Colonic mucosa (tissue), 4 donors: ENCODE measurements around the gene C4orf36. TPM values are rescaled to one million over a fixed set of nuclear protein-coding genes. Genes with fewer than 3 reads are reported as not detected.

ENCODE experiments used
- DNase-seq: peaks from one replicate; pipeline ENCODE4 v3.0.0-alpha.2; 2020
- H3K27ac ChIP-seq: fragments of 200-600 bp; one replicate; pipeline ENCODE4 v1.8.0; 2021
- H3K27me3 ChIP-seq: fragments of 200-600 bp; one replicate; pipeline ENCODE4 v1.8.0; 2021
- H3K36me3 ChIP-seq: fragments of 200-600 bp; one replicate; pipeline ENCODE4 v1.8.0; 2021
- H3K4me1 ChIP-seq: fragments of 200-600 bp; one replicate; pipeline ENCODE4 v1.8.0; 2021; ENCODE audit warnings: mild to moderate bottlenecking
- H3K4me3 ChIP-seq: fragments of 200-600 bp; one replicate; pipeline ENCODE4 v1.8.0; 2021
- H3K9ac ChIP-seq, 2 donors: one replicate each; pipeline ENCODE4 v1.7.0; 2013; ENCODE audit warnings: control low read depth in 2 of 2, low read depth in 2 of 2, low read length in 2 of 2
- H3K9me3 ChIP-seq: fragments of 200-600 bp; one replicate; pipeline ENCODE4 v1.8.0; 2021
- intact Hi-C: fragments of 100-400 bp; cut with DNase I; formaldehyde crosslinking; loops from one replicate; pipeline ENCODE4 v1.14.1; 2022
- total RNA-seq, 2 donors: library from RNA; stranded (reverse); fragmentation: NEBNext Ultra II Directional in 1 of 2; extraction: Animal tissue kit (Norgen Biotek cat#: 25700) in 1 of 2; gene quantifications; one replicate each; pipeline ENCODE4 v1.2.1, GENCODE V29; 2021
- TF ChIP-seq, protein P1 (sequence below): fragments of 200-600 bp; IDR thresholded peaks from one replicate; pipeline ENCODE4 v1.8.0; 2022; ENCODE audit warnings: antibody characterized with exemption, mild to moderate bottlenecking
- donor health status: healthy.
- donor health status: DM: no; HTN: no; CAD: no.
- donor health status: DM: no; HTN: no; CAD: no.

The C4orf36 gene
- total RNA-seq, 2 donors from 2014 or later, result 0.54 TPM; not detected in 1

DNA sequence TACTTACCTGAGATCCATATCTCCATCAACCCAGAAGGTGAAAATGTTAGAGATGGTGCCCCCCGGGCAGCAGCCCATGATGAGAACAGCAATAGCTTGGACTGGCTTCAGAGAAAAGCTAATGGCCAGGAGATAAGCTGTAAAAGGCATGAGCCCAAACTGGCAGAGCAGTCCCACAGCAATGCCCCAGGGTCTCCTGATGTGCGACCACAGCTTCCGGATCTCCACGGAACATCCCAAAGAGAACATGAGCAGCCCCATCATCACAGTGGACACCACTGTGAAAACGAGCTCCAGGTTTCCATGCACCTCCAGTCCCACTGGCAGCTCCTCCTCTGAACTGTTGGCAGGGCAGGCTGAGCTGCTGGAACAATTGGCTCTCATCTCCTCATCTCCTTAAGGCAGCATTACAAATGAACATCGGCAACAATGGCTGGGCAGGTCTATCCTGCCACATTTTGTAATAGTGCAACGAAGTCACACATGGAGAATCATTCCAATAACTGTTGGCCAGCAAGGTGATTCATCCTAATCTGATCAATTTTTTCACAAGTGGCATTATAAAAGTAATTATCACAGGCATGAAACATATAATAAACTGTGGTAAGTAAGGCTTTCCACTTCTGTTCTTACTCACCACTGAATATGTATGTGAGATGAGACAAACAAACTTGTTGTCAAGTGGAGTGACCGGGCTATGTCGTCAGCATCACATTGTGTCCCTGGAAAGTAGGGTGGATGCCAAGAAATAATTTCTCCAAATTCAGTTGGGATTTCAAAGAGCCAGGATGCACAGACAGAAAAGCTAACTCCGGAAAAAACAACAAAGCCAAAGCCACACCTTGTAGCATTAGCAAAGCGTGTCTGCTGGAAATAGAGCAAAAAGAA is 43.2 kb downstream of the C4orf36 start, which contains the start of gene SLC10A6:
SLC10A6 (minus strand) TSS at position 653 of the 888 bp plus-strand sequence; CDS start at position 384, 269 bp downstream.
- TF ChIP-seq, protein P1, sequence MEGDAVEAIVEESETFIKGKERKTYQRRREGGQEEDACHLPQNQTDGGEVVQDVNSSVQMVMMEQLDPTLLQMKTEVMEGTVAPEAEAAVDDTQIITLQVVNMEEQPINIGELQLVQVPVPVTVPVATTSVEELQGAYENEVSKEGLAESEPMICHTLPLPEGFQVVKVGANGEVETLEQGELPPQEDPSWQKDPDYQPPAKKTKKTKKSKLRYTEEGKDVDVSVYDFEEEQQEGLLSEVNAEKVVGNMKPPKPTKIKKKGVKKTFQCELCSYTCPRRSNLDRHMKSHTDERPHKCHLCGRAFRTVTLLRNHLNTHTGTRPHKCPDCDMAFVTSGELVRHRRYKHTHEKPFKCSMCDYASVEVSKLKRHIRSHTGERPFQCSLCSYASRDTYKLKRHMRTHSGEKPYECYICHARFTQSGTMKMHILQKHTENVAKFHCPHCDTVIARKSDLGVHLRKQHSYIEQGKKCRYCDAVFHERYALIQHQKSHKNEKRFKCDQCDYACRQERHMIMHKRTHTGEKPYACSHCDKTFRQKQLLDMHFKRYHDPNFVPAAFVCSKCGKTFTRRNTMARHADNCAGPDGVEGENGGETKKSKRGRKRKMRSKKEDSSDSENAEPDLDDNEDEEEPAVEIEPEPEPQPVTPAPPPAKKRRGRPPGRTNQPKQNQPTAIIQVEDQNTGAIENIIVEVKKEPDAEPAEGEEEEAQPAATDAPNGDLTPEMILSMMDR, result no peak
- Histone ChIP-seq H3K9ac (no peak within 1 kb of the TSS), H3K9me3 (no peaks in the 10 kb centered on the region), H3K27ac (no peak within 1 kb of the TSS), H3K4me3 (no peak within 1 kb of the TSS), H3K4me1 (no peaks in the 10 kb centered on the region), H3K27me3 (no peaks in the 10 kb centered on the region), H3K36me3 (no peaks in the 10 kb centered on the region)
- no peak for DNase-seq
- intact Hi-C loops, result no loop called here

- DNase-seq, result no peak
- intact Hi-C loops, result no loop called here
- Histone ChIP-seq H3K27me3 (no peaks in the 10 kb centered on the region), H3K27ac (no peak overlapping the region), H3K4me1 (no peaks in the 10 kb centered on the region), H3K4me3 (no peak overlapping the region), H3K36me3 (no peaks in the 10 kb centered on the region), H3K9me3 (no peaks in the 10 kb centered on the region), H3K9ac (no peak overlapping the region)
- TF ChIP-seq, protein P1, result no peak
Measured at GRCh38 chr4:86848136-86848535, 44.1 kb downstream of the C4orf36 start.

GRCh38 chr4:86847571-86847970 is 44.7 kb downstream of the C4orf36 start:
- Histone ChIP-seq H3K36me3 (no peaks in the 10 kb centered on the region), H3K4me1 (no peaks in the 10 kb centered on the region), H3K9ac (no peak overlapping the region), H3K27me3 (no peaks in the 10 kb centered on the region), H3K27ac (no peak overlapping the region), H3K4me3 (no peak overlapping the region), H3K9me3 (no peaks in the 10 kb centered on the region)
- TF ChIP-seq, protein P1, result no peak
- intact Hi-C loops, result no loop called here
- DNase-seq, result no peak

DNA sequence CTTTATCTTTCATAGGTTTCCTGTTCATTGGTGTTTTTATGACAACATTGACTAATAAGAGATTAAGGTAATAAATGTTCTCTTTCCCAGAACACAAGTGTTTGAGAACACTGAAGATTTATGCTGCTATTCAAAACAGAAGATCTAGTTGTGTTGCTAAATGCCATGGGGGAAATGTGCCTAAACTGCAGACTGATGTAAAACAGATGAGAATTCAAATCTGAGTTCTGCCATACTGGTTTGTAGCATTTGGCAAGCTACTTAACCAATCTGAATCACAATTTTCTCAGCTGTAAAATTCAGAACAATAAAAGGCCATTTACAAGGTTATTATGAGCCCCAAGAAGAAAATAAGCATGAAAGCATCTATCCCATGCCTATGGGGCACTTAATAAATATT is 45.3 kb downstream of the C4orf36 start:
- Histone ChIP-seq H3K36me3 (no peaks in the 10 kb centered on the region), H3K9ac (no peak overlapping the region), H3K4me1 (no peaks in the 10 kb centered on the region), H3K27ac (no peak overlapping the region), H3K4me3 (no peak overlapping the region), H3K9me3 (no peaks in the 10 kb centered on the region), H3K27me3 (no peaks in the 10 kb centered on the region)
- DNase-seq, result no peak
- TF ChIP-seq, protein P1, result no peak
- intact Hi-C loops, result no loop called here

DNA sequence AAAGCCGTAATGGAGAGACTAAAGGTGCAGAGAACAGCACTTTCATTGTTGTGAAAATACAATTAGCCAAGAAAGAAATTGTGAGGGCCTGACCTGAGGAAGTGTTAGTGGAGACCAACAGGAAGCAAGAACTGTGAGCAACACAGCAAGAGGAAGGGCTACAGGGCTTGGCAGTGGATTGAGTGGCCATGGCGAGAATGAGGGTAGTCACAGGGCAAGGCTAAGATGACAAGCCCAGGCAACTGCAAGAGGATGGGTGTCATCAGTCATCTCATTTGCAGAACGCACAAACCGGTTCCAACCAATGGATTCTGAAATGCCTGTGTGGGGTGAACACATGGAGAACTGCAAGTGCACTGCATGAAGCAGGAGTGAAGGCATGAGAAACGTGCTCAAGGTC is 46.6 kb downstream of the C4orf36 start:
- Histone ChIP-seq H3K27me3 (no peaks in the 10 kb centered on the region), H3K4me1 (no peaks in the 10 kb centered on the region), H3K9me3 (no peaks in the 10 kb centered on the region), H3K4me3 (no peak overlapping the region), H3K9ac (no peak overlapping the region), H3K27ac (no peak overlapping the region), H3K36me3 (no peaks in the 10 kb centered on the region)
- TF ChIP-seq, protein P1, result no peak
- no peak for DNase-seq
- intact Hi-C loops, result no loop called here
